ENCODE results near the gene FCHSD1.
A peak's percentile ranks its signal among the peaks of the same experiment; 100 is the strongest.

FCHSD1 gene

GRCh38 chr5:141685591-141685990, 34.4 kb upstream of the FCHSD1 start:
- Mint-ChIP-seq H3K9me3 (no peaks in the 10 kb centered on the region), H3K4me1 (peaks cover 43% of the 10 kb centered on the region), H3K27me3 (ENCODE audit: low read depth, poor library complexity) (peaks cover 32% of the 10 kb centered on the region), H3K4me3 (no peak overlapping the region), H3K36me3 (ENCODE audit: low read depth) (no peaks in the 10 kb centered on the region), H3K27ac (no peak overlapping the region)
- no peak for DNase-seq
- no peak for TF ChIP-seq CTCF (IDR thresholded peaks at IDR 0.05)

DNA sequence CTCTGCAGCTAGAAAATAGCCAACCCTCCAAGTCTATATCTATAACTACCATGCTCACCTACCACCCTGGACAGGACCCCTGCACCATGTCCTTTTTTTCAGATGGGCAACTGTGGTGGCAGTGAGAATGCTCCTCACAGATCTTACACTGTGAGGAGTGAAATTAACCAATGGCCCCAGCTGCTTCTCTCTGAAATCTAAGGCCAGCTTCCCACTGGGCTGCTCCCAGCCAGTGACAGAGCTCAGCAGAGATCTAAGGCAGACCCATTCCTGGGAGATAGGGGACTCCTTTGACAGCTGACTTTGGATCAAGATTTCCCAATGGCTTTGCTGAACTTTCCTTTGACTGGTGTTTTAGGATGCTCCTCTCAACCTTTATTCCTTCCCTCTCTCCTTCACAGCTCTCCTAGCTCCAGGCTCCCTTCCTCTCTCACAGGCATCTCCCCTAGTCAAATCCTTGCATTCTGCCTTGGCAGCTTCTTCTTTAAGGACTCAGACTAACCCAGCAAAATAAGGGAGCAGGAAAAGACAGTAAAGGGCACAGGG, 32.5 kb upstream of the FCHSD1 start:
- Mint-ChIP-seq H3K4me3 (no peak overlapping the region), H3K36me3 (ENCODE audit: low read depth) (no peaks in the 10 kb centered on the region), H3K4me1 (peaks cover 50% of the 10 kb centered on the region), H3K9me3 (no peaks in the 10 kb centered on the region), H3K27me3 (ENCODE audit: low read depth, poor library complexity) (peaks cover 15% of the 10 kb centered on the region), H3K27ac (no peak overlapping the region)
- no peak for TF ChIP-seq CTCF (IDR thresholded peaks at IDR 0.05)
- no peak for DNase-seq

DNA sequence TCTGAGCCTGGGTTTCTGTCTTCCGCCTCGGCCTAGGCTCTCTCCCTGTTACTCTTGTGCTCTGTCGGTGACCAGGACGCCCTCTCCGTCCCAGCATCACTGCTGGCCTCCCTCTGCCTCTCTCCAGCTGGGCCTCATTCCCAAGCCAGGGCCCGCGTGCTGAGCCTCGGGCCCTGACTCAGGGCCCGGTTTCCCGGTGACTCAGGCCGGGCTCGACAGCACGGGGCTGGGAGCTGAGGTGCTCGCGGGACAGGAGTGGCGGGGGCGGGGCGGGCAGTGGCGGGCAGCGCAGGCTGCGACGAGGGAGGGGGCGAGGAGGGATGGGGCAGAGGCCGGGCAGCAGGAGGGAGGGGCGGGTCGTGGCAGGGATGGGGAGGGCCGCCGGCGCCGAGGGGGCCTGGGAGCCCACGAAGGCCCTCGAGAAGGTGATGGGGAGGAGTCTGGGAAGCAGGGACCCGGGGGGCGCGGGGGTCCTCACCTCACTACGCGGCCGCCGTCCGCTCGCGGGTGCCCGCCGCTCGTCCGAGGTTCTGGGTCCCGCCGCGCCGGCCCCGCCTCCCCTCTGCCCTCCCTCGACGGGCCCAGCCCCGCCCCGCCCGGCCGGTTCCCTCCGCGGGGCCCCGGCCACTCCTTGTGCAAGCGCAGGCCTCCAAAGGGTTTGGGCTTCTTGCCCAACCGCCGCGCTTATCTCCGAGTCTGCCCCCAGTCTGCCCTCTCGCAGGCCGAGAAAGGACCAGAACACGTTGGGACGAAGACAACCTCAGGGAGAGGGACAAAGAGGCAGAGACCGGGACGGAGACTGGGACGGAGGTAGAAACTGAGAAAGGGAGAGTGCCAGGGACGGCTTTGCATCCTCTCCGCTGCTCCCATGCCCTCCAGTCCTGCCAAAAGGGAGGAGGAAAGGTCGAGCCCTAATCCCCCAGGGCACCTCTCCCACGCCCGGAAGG, 30.8 kb upstream of the FCHSD1 start, which contains the start of gene ARAP3:
ARAP3 (minus strand) TSS at position 536 of the 947 bp plus-strand sequence. CDS start 1,744 bp downstream, outside the sequence.
- Mint-ChIP-seq H3K4me3 (peak within 1 kb of the TSS; percentile 74), H3K36me3 (ENCODE audit: low read depth) (peaks cover 6% of the 10 kb centered on the region), H3K4me1 (peaks cover 39% of the 10 kb centered on the region), H3K27ac (peak within 1 kb of the TSS; percentile 52), H3K9me3 (no peaks in the 10 kb centered on the region), H3K27me3 (ENCODE audit: low read depth, poor library complexity) (peaks cover 15% of the 10 kb centered on the region)
- no peak for TF ChIP-seq CTCF (IDR thresholded peaks at IDR 0.05)
- peak; percentile 73 for DNase-seq

- H3K4me1 Mint-ChIP-seq = peaks cover 39% of the 10 kb centered on the region
- peak overlapping the region; percentile 52 for H3K27ac Mint-ChIP-seq
- peaks cover 15% of the 10 kb centered on the region for H3K27me3 Mint-ChIP-seq (ENCODE audit: low read depth, poor library complexity)
- peaks cover 6% of the 10 kb centered on the region for H3K36me3 Mint-ChIP-seq (ENCODE audit: low read depth)
- TF ChIP-seq CTCF (IDR thresholded peaks at IDR 0.05) = no peak
- peak overlapping the region; percentile 72 for H3K4me3 Mint-ChIP-seq
- no peaks in the 10 kb centered on the region for H3K9me3 Mint-ChIP-seq
- DNase-seq = no peak
These were observed 30.1 kb upstream of the FCHSD1 start for GRCh38 chr5:141681295-141681694.

- Mint-ChIP-seq H3K9me3 (no peaks in the 10 kb centered on the region), H3K4me3 (peak overlapping the region; percentile 72), H3K27ac (no peak overlapping the region), H3K27me3 (ENCODE audit: low read depth, poor library complexity) (peaks cover 14% of the 10 kb centered on the region), H3K4me1 (peaks cover 39% of the 10 kb centered on the region), H3K36me3 (ENCODE audit: low read depth) (peaks cover 6% of the 10 kb centered on the region)
- TF ChIP-seq CTCF (IDR thresholded peaks at IDR 0.05) = no peak
- DNase-seq = peak; percentile 40
These were observed 29.6 kb upstream of the FCHSD1 start for GRCh38 chr5:141680751-141681201.
